Activated B cell treated with CpG ODN at 0.5 μM for 24 hours (primary cell): ENCODE results near the gene THUMPD3. TPM values are rescaled to one million over a fixed set of nuclear protein-coding genes. Genes with fewer than 3 reads are reported as not detected.

Source experiments
- ATAC-seq: fragments of 200-7000 bp; cut with Tn5 transposase; one replicate; pipeline ENCODE4 v1.10.0; 2021; ENCODE audit warnings: low read depth, mild to moderate bottlenecking, moderate library complexity
- CTCF ChIA-PET: fragments of 350-600 bp; sonication (Branson Sonifier 250); formaldehyde crosslinking; loops from one replicate; lab custom pipeline; 2021; ENCODE audit warnings: antibody characterized with exemption; lab: Charles Lee
- POLR2A ChIA-PET: fragments of 350-600 bp; sonication (Branson Sonifier 250); formaldehyde crosslinking; loops from one replicate; lab custom pipeline; 2021; ENCODE audit warnings: antibody characterized with exemption; lab: Charles Lee
- DNase-seq: peaks from one replicate; pipeline ENCODE4 v3.0.0; 2022
- H3K27ac Mint-ChIP-seq: one replicate; pipeline ENCODE4 v1.8.0; 2020; ENCODE audit warnings: mixed read lengths
- H3K27me3 Mint-ChIP-seq: one replicate; pipeline ENCODE4 v1.8.0; 2021; ENCODE audit warnings: mixed read lengths
- H3K36me3 Mint-ChIP-seq: one replicate; pipeline ENCODE4 v1.8.0; 2021; ENCODE audit warnings: low read depth, mixed read lengths
- H3K4me1 Mint-ChIP-seq: one replicate; pipeline ENCODE4 v1.8.0; 2021; ENCODE audit warnings: mixed read lengths
- H3K4me3 Mint-ChIP-seq: one replicate; pipeline ENCODE4 v1.8.0; 2020; ENCODE audit warnings: mild to moderate bottlenecking, mixed read lengths
- H3K9me3 Mint-ChIP-seq: one replicate; pipeline ENCODE4 v1.8.0; 2020; ENCODE audit warnings: mixed read lengths
- CTCF ChIP-seq: fragments of 200-600 bp; IDR thresholded peaks from one replicate; pipeline ENCODE4 v1.8.0; 2022; ENCODE audit warnings: antibody characterized with exemption, mild to moderate bottlenecking
- intact Hi-C: fragments of 100-400 bp; cut with micrococcal nuclease; formaldehyde crosslinking; loops from one replicate; pipeline ENCODE4 v1.15.1; 2024
- total RNA-seq: library from RNA; stranded (reverse); gene quantifications from 2 replicates; pipeline ENCODE4 v1.2.3, GENCODE V29; 2022

Gene THUMPD3, protein sequence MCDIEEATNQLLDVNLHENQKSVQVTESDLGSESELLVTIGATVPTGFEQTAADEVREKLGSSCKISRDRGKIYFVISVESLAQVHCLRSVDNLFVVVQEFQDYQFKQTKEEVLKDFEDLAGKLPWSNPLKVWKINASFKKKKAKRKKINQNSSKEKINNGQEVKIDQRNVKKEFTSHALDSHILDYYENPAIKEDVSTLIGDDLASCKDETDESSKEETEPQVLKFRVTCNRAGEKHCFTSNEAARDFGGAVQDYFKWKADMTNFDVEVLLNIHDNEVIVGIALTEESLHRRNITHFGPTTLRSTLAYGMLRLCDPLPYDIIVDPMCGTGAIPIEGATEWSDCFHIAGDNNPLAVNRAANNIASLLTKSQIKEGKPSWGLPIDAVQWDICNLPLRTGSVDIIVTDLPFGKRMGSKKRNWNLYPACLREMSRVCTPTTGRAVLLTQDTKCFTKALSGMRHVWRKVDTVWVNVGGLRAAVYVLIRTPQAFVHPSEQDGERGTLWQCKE
- 34.3 and 42.0 TPM in 2 replicates for total RNA-seq

- peak; percentile 96 for ATAC-seq
- Mint-ChIP-seq H3K4me1 (peaks cover 16% of the 10 kb centered on the region), H3K4me3 (peak within 1 kb of the TSS; percentile 99), H3K9me3 (no peaks in the 10 kb centered on the region), H3K36me3 (peaks cover 32% of the 10 kb centered on the region), H3K27me3 (no peaks in the 10 kb centered on the region), H3K27ac (peak within 1 kb of the TSS; percentile 98)
- intact Hi-C loops: loop anchor here (1.0 to 2.0 kb wide), 5 partner anchors 9 to 570 kb away; partner anchors contain the start of genes BRPF1, CRELD1 and RAD18
- DNase-seq: peak; percentile 92
- no peak for TF ChIP-seq CTCF
- POLR2A ChIA-PET: interaction anchor here (0.5 to 2.6 kb wide), 22 partner anchors 8 to 1776 kb away, joined by 3 to 84 read pairs (median 6); partner anchors contain the start of genes CRELD1, MTMR14, SEC13 and SETD5
- CTCF ChIA-PET: interaction anchor here (0.6 to 3.1 kb wide), 4 partner anchors 9 to 579 kb away, joined by 3 to 33 read pairs (median 4); no protein-coding TSS in a partner anchor
Measured at GRCh38 chr3:9362731-9363530, at the start of gene THUMPD3. Gene THUMPD3 (plus strand): TSS chr3:9363054. CDS start chr3:9365069, 2,015 bp downstream.

GRCh38 chr3:9314796-9315195 lies 48.1 kb upstream of the THUMPD3 start:
- POLR2A ChIA-PET: no interaction called here
- no peak for ATAC-seq
- intact Hi-C loops: no loop called here

DNA sequence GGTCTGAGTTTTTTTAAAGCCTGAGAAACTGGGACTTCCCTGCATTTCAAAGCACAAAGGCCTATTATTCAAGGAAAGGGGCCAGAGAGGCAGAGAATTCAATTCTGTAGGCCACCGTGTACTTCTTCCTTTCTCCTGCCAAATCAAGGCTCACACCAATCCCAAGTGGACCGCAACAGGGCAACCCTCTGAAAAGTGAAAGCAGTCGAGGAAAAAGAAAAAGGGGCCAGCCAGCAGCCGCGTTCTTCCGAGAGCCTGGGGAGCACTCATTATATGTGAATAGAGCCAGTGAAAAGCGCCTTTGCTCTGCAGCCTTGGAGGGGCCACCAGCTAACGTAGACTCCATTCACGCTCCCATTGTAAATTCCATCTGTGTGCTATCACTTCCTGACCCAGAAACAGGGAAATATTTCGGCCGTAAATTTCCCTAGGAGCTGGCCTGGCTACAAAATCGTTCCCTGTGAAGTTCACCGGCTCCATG lies 45.9 kb upstream of the THUMPD3 start:
- Mint-ChIP-seq H3K36me3 (no peaks in the 10 kb centered on the region), H3K4me3 (no peak overlapping the region), H3K9me3 (no peaks in the 10 kb centered on the region), H3K27me3 (peaks cover 17% of the 10 kb centered on the region), H3K27ac (no peak overlapping the region), H3K4me1 (no peaks in the 10 kb centered on the region)
- DNase-seq: no peak
- CTCF ChIA-PET: no interaction called here
- POLR2A ChIA-PET: no interaction called here
- ATAC-seq: no peak
- TF ChIP-seq CTCF: no peak
- intact Hi-C loops: no loop called here

More at GRCh38 chr3:9314796-9315195, 48.1 kb upstream of the THUMPD3 start:
- peaks cover 17% of the 10 kb centered on the region for H3K27me3 Mint-ChIP-seq
- no peaks in the 10 kb centered on the region for H3K36me3 Mint-ChIP-seq
- H3K4me3 Mint-ChIP-seq: no peak overlapping the region
- DNase-seq: no peak
- no peaks in the 10 kb centered on the region for H3K9me3 Mint-ChIP-seq
- TF ChIP-seq CTCF: no peak
- H3K4me1 Mint-ChIP-seq: no peaks in the 10 kb centered on the region
- CTCF ChIA-PET: no interaction called here
- no peak overlapping the region for H3K27ac Mint-ChIP-seq

- H3K4me1 Mint-ChIP-seq: no peaks in the 10 kb centered on the region
- POLR2A ChIA-PET: no interaction called here
- H3K27me3 Mint-ChIP-seq: peaks cover 6% of the 10 kb centered on the region
- intact Hi-C loops: no loop called here
- ATAC-seq: no peak
- DNase-seq: no peak
- CTCF ChIA-PET: no interaction called here
- peaks cover 4% of the 10 kb centered on the region for H3K9me3 Mint-ChIP-seq
- no peak overlapping the region for H3K4me3 Mint-ChIP-seq
- no peak for TF ChIP-seq CTCF
- H3K36me3 Mint-ChIP-seq: no peaks in the 10 kb centered on the region
- no peak overlapping the region for H3K27ac Mint-ChIP-seq
Measured at GRCh38 chr3:9322780-9323179, 40.1 kb upstream of the THUMPD3 start.
